GM19023 (cell line): ENCODE data around the gene RHOA.
A peak's percentile ranks its signal among the peaks of the same experiment; 100 is the strongest.
"Not testable (repeated sequence)": the region's sequence is repeated elsewhere in the genome, so short reads cannot be mapped to it uniquely, and the experiment has no call there.

Experiments used
- ATAC-seq: cut with Tn5 transposase; IDR thresholded peaks from one replicate; pipeline ENCODE4 v1.9.1; 2021; ENCODE audit warnings: mild to moderate bottlenecking, moderate library complexity; ENCODE audit not compliant: unreplicated experiment

RHOA gene

GRCh38 chr3:49412632-49413337 is 1.0 kb upstream of the RHOA start:
- ATAC-seq, result no peak

- ATAC-seq, result peak; percentile 17
Measured at GRCh38 chr3:49411535-49411967, 225 bp downstream of the RHOA start.

- no peak for ATAC-seq
Measured at GRCh38 chr3:49410846-49411534, 786 bp downstream of the RHOA start.

- ATAC-seq, result no peak
Measured at GRCh38 chr3:49410066-49410845, 1.5 kb downstream of the RHOA start.

GRCh38 chr3:49406571-49407565 is 4.9 kb downstream of the RHOA start:
- no peak for ATAC-seq

GRCh38 chr3:49405570-49405969 is 6.2 kb downstream of the RHOA start:
- not testable (repeated sequence) for ATAC-seq

GRCh38 chr3:49403891-49404290 is 7.9 kb downstream of the RHOA start:
- no peak for ATAC-seq

GRCh38 chr3:49401766-49402165 is 10.0 kb downstream of the RHOA start:
- no peak for ATAC-seq

GRCh38 chr3:49399461-49399860 is 12.3 kb downstream of the RHOA start:
- ATAC-seq, result no peak

- no peak for ATAC-seq
Measured at GRCh38 chr3:49397470-49397869, 14.3 kb downstream of the RHOA start.

GRCh38 chr3:49391310-49391709 is 20.5 kb downstream of the RHOA start:
- not testable (repeated sequence) for ATAC-seq

- ATAC-seq, result no peak
Measured at GRCh38 chr3:49389297-49389696, 22.5 kb downstream of the RHOA start.

GRCh38 chr3:49388289-49388820 is 23.4 kb downstream of the RHOA start:
- no peak for ATAC-seq

GRCh38 chr3:49387721-49388120 is 24.1 kb downstream of the RHOA start:
- no peak for ATAC-seq

- ATAC-seq, result no peak
Measured at GRCh38 chr3:49386056-49386756, 25.6 kb downstream of the RHOA start.

- no peak for ATAC-seq
Measured at GRCh38 chr3:49385617-49386016, 26.2 kb downstream of the RHOA start.

GRCh38 chr3:49383387-49383786 is 28.4 kb downstream of the RHOA start:
- ATAC-seq, result no peak

GRCh38 chr3:49378249-49378895 is 33.4 kb downstream of the RHOA start:
- ATAC-seq, result no peak

GRCh38 chr3:49377483-49377882 is 34.3 kb downstream of the RHOA start:
- no peak for ATAC-seq
